Skeletal muscle satellite cell (primary cell): ENCODE results near the gene NFIX.

Experiments
- H3K27me3 ChIP-seq: 2 replicates; pipeline ENCODE4 v1.7.0; 2013; ENCODE audit warnings: low read length; ENCODE audit not compliant: control insufficient read depth, insufficient read depth
- H3K36me3 ChIP-seq: 2 replicates; pipeline ENCODE4 v1.7.0; 2013; ENCODE audit warnings: mild to moderate bottlenecking, control low read depth, low read length; ENCODE audit not compliant: insufficient read depth
- H3K4me1 ChIP-seq: 2 replicates; pipeline ENCODE4 v1.7.0; 2013; ENCODE audit warnings: low read length; ENCODE audit not compliant: control insufficient read depth, insufficient read depth
- H3K4me2 ChIP-seq: 2 replicates; pipeline ENCODE4 v1.7.0; 2013; ENCODE audit warnings: mild to moderate bottlenecking, low read length
- H3K4me3 ChIP-seq: 2 replicates; pipeline ENCODE4 v1.7.0; 2013; ENCODE audit warnings: low read length
- H3K9ac ChIP-seq: 2 replicates; pipeline ENCODE4 v1.7.0; 2013; ENCODE audit warnings: mild to moderate bottlenecking, low read depth, low read length, moderate library complexity
- H3K9me3 ChIP-seq: replicated peaks from 2 replicates; pipeline ENCODE4 v1.7.0; 2013; ENCODE audit warnings: mild to moderate bottlenecking, control low read depth, low read length

Gene NFIX

GRCh38 chr19:13005861-13006370 lies 10.6 kb downstream of the NFIX start:
- H3K27me3 ChIP-seq = no peaks in the 10 kb centered on the region

GRCh38 chr19:13006431-13007281 lies 11.4 kb downstream of the NFIX start:
- peaks cover 54% of the 10 kb centered on the region for H3K4me1 ChIP-seq
- H3K9ac ChIP-seq = no peak overlapping the region

More at GRCh38 chr19:13005861-13006370, 10.6 kb downstream of the NFIX start:
- Histone ChIP-seq H3K9ac (no peak overlapping the region), H3K4me3 (no peak overlapping the region), H3K4me1 (peaks cover 61% of the 10 kb centered on the region), H3K9me3 (no peaks in the 10 kb centered on the region), H3K4me2 (no peak overlapping the region), H3K36me3 (no peaks in the 10 kb centered on the region)

GRCh38 chr19:13007292-13008045 lies 12.2 kb downstream of the NFIX start:
- peaks cover 51% of the 10 kb centered on the region for H3K4me1 ChIP-seq
- no peak overlapping the region for H3K4me3 ChIP-seq
- no peak overlapping the region for H3K9ac ChIP-seq
- H3K27me3 ChIP-seq = no peaks in the 10 kb centered on the region
- H3K36me3 ChIP-seq = no peaks in the 10 kb centered on the region
- H3K4me2 ChIP-seq = no peak overlapping the region
- no peaks in the 10 kb centered on the region for H3K9me3 ChIP-seq

More at GRCh38 chr19:13006431-13007281, 11.4 kb downstream of the NFIX start:
- Histone ChIP-seq H3K4me3 (peak overlapping the region; percentile 30), H3K27me3 (no peaks in the 10 kb centered on the region), H3K4me2 (peak overlapping the region; percentile 70), H3K9me3 (no peaks in the 10 kb centered on the region), H3K36me3 (no peaks in the 10 kb centered on the region)

- Histone ChIP-seq H3K9ac (no peak overlapping the region), H3K36me3 (no peaks in the 10 kb centered on the region), H3K4me2 (peak overlapping the region; percentile 30), H3K4me3 (no peak overlapping the region), H3K27me3 (no peaks in the 10 kb centered on the region), H3K9me3 (no peaks in the 10 kb centered on the region), H3K4me1 (peaks cover 57% of the 10 kb centered on the region)
Measured at GRCh38 chr19:13008926-13009787, 13.9 kb downstream of the NFIX start.

- Histone ChIP-seq H3K36me3 (no peaks in the 10 kb centered on the region), H3K9ac (no peak overlapping the region), H3K27me3 (no peaks in the 10 kb centered on the region), H3K4me3 (no peak overlapping the region), H3K9me3 (no peaks in the 10 kb centered on the region), H3K4me2 (peak overlapping the region; percentile 30), H3K4me1 (peaks cover 67% of the 10 kb centered on the region)
Measured at GRCh38 chr19:13010038-13010991, 15.0 kb downstream of the NFIX start.

DNA sequence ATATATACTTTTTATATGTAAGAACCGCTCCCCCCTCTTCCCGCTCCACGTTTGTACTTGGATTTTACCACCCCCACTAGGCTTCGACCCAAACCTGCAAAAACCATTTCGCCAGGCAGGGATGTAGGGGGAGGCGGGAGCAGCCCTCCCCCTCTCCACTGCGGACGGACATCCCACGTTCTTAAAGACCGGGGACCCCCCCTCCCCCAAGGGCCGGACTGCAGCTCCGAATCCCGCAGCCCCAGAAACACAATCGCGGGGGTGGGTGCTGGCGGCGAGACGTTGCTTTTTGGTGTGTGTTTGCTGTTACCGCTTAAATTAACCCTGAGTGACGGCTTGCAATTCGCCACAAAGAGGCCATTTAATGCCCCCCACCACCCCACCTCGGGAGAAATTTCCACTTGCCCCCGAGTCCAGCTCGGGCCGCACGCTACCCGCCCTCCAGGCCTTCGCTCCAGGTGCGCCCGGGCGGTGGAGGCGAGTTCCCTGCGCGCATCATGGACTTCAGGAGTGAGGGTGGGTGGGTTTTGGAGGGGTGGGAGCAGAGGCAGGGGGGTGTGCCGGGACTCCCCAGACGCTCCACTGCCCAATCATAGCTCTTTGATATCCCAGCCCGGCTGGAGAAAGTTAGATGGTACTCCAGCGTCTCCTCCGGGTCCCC lies 15.8 kb downstream of the NFIX start:
- no peaks in the 10 kb centered on the region for H3K27me3 ChIP-seq
- H3K9me3 ChIP-seq = no peaks in the 10 kb centered on the region
- H3K4me2 ChIP-seq = no peak overlapping the region
- no peaks in the 10 kb centered on the region for H3K36me3 ChIP-seq
- H3K4me1 ChIP-seq = peaks cover 68% of the 10 kb centered on the region
- H3K9ac ChIP-seq = no peak overlapping the region
- H3K4me3 ChIP-seq = no peak overlapping the region

DNA sequence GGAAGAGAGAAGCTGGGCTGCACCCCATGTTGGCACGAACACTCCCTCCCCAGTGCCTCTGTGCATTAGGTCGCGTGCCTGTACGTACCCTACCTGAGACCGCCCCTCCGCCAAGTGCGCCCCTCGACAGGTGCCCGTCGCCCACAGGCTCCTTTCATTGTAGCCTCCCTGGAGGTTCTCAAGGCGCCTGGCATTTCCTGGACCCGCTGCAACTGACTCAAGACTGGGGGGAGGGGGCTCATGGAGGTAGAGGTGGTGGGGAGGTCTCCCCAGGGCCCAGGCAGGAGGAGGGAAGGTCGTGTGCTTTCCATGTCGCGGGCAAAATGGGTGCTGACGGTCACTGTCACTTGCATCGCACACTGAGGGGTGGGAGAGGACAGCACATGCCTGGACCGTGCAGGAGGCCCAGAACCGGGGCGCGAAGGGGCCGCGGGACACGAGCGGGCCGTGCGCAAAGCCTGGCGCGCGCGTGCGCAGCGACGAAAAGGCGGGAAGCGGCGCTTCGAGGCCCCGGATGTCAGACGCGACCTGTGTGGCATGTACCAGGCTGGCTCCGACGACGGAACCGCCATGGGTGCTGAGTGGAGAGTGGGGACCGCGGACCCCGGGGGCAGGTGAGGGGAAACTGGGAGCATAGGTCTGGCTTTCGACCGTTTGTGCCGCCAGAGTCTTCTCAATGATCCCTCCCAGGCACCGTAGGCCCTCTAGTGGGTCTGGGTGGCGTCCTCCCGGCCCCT lies 16.5 kb downstream of the NFIX start:
- Histone ChIP-seq H3K9ac (no peak overlapping the region), H3K4me1 (peaks cover 68% of the 10 kb centered on the region), H3K4me3 (no peak overlapping the region), H3K27me3 (no peaks in the 10 kb centered on the region), H3K4me2 (peak overlapping the region; percentile 98), H3K9me3 (no peaks in the 10 kb centered on the region), H3K36me3 (no peaks in the 10 kb centered on the region)

DNA sequence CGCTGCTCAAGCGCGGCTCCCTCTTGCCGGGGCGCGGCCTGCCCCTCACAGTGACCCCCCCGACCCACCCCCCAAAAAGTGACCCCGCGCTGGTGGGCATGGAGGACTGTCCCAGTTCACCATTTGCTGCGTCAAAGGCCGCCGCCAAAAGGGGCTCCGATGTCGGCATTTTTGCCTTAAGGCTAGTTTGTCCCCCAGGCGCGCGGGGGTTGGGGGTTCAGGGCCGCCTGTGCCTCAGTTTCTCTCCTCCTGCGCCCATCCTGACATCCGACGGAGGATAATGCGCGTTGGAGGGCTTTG lies 17.1 kb downstream of the NFIX start:
- Histone ChIP-seq H3K4me2 (peak overlapping the region; percentile 98), H3K36me3 (no peaks in the 10 kb centered on the region), H3K9me3 (no peaks in the 10 kb centered on the region), H3K9ac (peak overlapping the region; percentile 92), H3K4me3 (peak overlapping the region; percentile 69), H3K27me3 (no peaks in the 10 kb centered on the region), H3K4me1 (peaks cover 68% of the 10 kb centered on the region)

GRCh38 chr19:13012690-13013608 lies 17.7 kb downstream of the NFIX start:
- Histone ChIP-seq H3K36me3 (no peaks in the 10 kb centered on the region), H3K27me3 (no peaks in the 10 kb centered on the region), H3K9me3 (no peaks in the 10 kb centered on the region), H3K9ac (peak overlapping the region; percentile 92), H3K4me1 (peaks cover 70% of the 10 kb centered on the region), H3K4me3 (peak overlapping the region; percentile 69), H3K4me2 (peak overlapping the region; percentile 98)
